Suprapubic skin (tissue), 4 donors: ENCODE data around the gene GDAP1L1. TPM values are rescaled to one million over a fixed set of nuclear protein-coding genes. Genes with fewer than 3 reads are reported as not detected.
"Not testable (repeated sequence)": the region's sequence is repeated elsewhere in the genome, so short reads cannot be mapped to it uniquely, and the experiment has no call there.

ENCODE experiments used
- DNase-seq, 2 donors: peaks; one replicate each; pipeline ENCODE4 v3.0.0-alpha.2; 2019; ENCODE audit warnings: low spot score in 2 of 2
- H3K27ac ChIP-seq: fragments of 200-600 bp; sonication (generic); one replicate; pipeline ENCODE4 v1.5.1; 2019
- H3K27me3 ChIP-seq: fragments of 200-600 bp; sonication (generic); one replicate; pipeline ENCODE4 v1.5.1; 2019
- H3K36me3 ChIP-seq: fragments of 200-600 bp; sonication (generic); one replicate; pipeline ENCODE4 v1.5.1; 2019
- H3K4me1 ChIP-seq: fragments of 200-600 bp; sonication (generic); one replicate; pipeline ENCODE4 v1.5.1; 2019
- H3K4me3 ChIP-seq: fragments of 200-600 bp; sonication (generic); one replicate; pipeline ENCODE4 v1.5.1; 2019; ENCODE audit warnings: mild to moderate bottlenecking
- H3K9me3 ChIP-seq: fragments of 200-600 bp; sonication (generic); one replicate; pipeline ENCODE4 v1.5.1; 2019
- EP300 ChIP-seq: sonication (generic); formaldehyde crosslinking; IDR thresholded peaks from one replicate; pipeline ENCODE4 v1.6.1; 2017; ENCODE audit warnings: antibody characterized with exemption
- POLR2A ChIP-seq, 2 donors: fragments of 450-650 bp; IDR thresholded peaks; one replicate each; pipeline ENCODE4 v1.6.1; 2017; ENCODE audit warnings: antibody characterized with exemption in 2 of 2, mild to moderate bottlenecking in 2 of 2, moderate library complexity in 2 of 2
- POLR2AphosphoS5 ChIP-seq, 3 donors: sonication (generic); formaldehyde crosslinking; IDR thresholded peaks; one replicate each; pipeline ENCODE4 v1.6.1; 2017; ENCODE audit warnings: antibody characterized with exemption in 3 of 3
- WGBS: methylation state at CpG from one replicate; pipeline ENCODE4 v1.1.5; 2018; 5-methylcytosine and 5-hydroxymethylcytosine counted together
- total RNA-seq, 4 donors: library from RNA; depleted of rRNA; stranded (reverse); fragments of >200 nt; gene quantifications; one replicate each; pipeline ENCODE4 v1.1.0, GENCODE V29; 2016
- TF ChIP-seq, protein P1 (sequence below), 2 donors: fragments of 200-600 bp in 1 of 2; fragments of 450-650 bp in 1 of 2; sonication (generic) in 1 of 2; IDR thresholded peaks; one replicate each; pipeline ENCODE4 v1.5.1; 2016 to 2019; ENCODE audit warnings: antibody characterized with exemption in 2 of 2, mild to moderate bottlenecking in 1 of 2, moderate library complexity in 1 of 2

The GDAP1L1 gene
- total RNA-seq, 4 donors from 2014 or later: not detected

- TF ChIP-seq, protein P1, sequence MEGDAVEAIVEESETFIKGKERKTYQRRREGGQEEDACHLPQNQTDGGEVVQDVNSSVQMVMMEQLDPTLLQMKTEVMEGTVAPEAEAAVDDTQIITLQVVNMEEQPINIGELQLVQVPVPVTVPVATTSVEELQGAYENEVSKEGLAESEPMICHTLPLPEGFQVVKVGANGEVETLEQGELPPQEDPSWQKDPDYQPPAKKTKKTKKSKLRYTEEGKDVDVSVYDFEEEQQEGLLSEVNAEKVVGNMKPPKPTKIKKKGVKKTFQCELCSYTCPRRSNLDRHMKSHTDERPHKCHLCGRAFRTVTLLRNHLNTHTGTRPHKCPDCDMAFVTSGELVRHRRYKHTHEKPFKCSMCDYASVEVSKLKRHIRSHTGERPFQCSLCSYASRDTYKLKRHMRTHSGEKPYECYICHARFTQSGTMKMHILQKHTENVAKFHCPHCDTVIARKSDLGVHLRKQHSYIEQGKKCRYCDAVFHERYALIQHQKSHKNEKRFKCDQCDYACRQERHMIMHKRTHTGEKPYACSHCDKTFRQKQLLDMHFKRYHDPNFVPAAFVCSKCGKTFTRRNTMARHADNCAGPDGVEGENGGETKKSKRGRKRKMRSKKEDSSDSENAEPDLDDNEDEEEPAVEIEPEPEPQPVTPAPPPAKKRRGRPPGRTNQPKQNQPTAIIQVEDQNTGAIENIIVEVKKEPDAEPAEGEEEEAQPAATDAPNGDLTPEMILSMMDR (IDR thresholded peaks at IDR 0.05): no peak
- TF ChIP-seq EP300 (no peak), POLR2AphosphoS5 (IDR thresholded peaks at IDR 0.05) (no peak), POLR2A (IDR thresholded peaks at IDR 0.05) (no peak)
- Histone ChIP-seq H3K4me1 (no peaks in the 10 kb centered on the region), H3K4me3 (no peak overlapping the region), H3K27ac (no peak overlapping the region), H3K9me3 (no peaks in the 10 kb centered on the region), H3K27me3 (no peaks in the 10 kb centered on the region), H3K36me3 (peaks cover 3% of the 10 kb centered on the region)
- WGBS: 94% methylated on average over 3 of the region's 3 CpGs
- DNase-seq: no peak
Observed at GRCh38 chr20:44288252-44288651, 41.1 kb downstream of the GDAP1L1 start.

- H3K27me3 ChIP-seq: no peaks in the 10 kb centered on the region
- H3K4me1 ChIP-seq: no peaks in the 10 kb centered on the region
- peaks cover 3% of the 10 kb centered on the region for H3K36me3 ChIP-seq
- no peak for DNase-seq
- H3K9me3 ChIP-seq: no peaks in the 10 kb centered on the region
- WGBS: 92% methylated on average over 7 of the region's 7 CpGs
- TF ChIP-seq POLR2A (IDR thresholded peaks at IDR 0.05) (no peak), POLR2AphosphoS5 (IDR thresholded peaks at IDR 0.05) (no peak), EP300 (no peak)
- TF ChIP-seq, protein P1 (IDR thresholded peaks at IDR 0.05): no peak
- H3K27ac ChIP-seq: no peak overlapping the region
- H3K4me3 ChIP-seq: no peak overlapping the region
Observed at GRCh38 chr20:44291754-44292153, 44.6 kb downstream of the GDAP1L1 start.

- Histone ChIP-seq H3K27me3 (no peaks in the 10 kb centered on the region), H3K4me1 (no peaks in the 10 kb centered on the region), H3K4me3 (no peak overlapping the region), H3K9me3 (no peaks in the 10 kb centered on the region), H3K36me3 (no peaks in the 10 kb centered on the region), H3K27ac (no peak overlapping the region)
- 81% methylated on average over 7 of the region's 7 CpGs for WGBS
- DNase-seq: no peak
- TF ChIP-seq EP300 (no peak), POLR2AphosphoS5 (IDR thresholded peaks at IDR 0.05) (no peak), POLR2A (IDR thresholded peaks at IDR 0.05) (no peak)
- TF ChIP-seq, protein P1 (IDR thresholded peaks at IDR 0.05): no peak
Observed at GRCh38 chr20:44296011-44296410, 48.9 kb downstream of the GDAP1L1 start.

GRCh38 chr20:44297721-44298120 is 50.6 kb downstream of the GDAP1L1 start:
- DNase-seq: peak in 1 of 2 donors; percentile 23
- Histone ChIP-seq H3K4me3 (no peak overlapping the region), H3K4me1 (no peaks in the 10 kb centered on the region), H3K9me3 (no peaks in the 10 kb centered on the region), H3K27me3 (no peaks in the 10 kb centered on the region), H3K36me3 (no peaks in the 10 kb centered on the region), H3K27ac (no peak overlapping the region)
- WGBS: 90% methylated on average over 4 of the region's 4 CpGs
- TF ChIP-seq, protein P1 (IDR thresholded peaks at IDR 0.05): no peak
- no peak for TF ChIP-seq POLR2AphosphoS5 (IDR thresholded peaks at IDR 0.05)
- no peak for TF ChIP-seq POLR2A (IDR thresholded peaks at IDR 0.05)
- TF ChIP-seq EP300: no peak

- DNase-seq, H3K4me3 ChIP-seq, H3K27me3 ChIP-seq, H3K4me1 ChIP-seq, H3K9me3 ChIP-seq, H3K36me3 ChIP-seq, H3K27ac ChIP-seq: not testable (repeated sequence)
- 82% methylated on average over 26 of the region's 42 CpGs for WGBS
Observed at GRCh38 chr20:44299011-44299535, 52.0 kb downstream of the GDAP1L1 start.

GRCh38 chr20:44301285-44301684 is 54.2 kb downstream of the GDAP1L1 start:
- no peaks in the 10 kb centered on the region for H3K27me3 ChIP-seq
- H3K4me3 ChIP-seq: no peak overlapping the region
- no peak for TF ChIP-seq EP300
- no peak for TF ChIP-seq POLR2AphosphoS5 (IDR thresholded peaks at IDR 0.05)
- TF ChIP-seq POLR2A (IDR thresholded peaks at IDR 0.05): no peak
- TF ChIP-seq, protein P1 (IDR thresholded peaks at IDR 0.05): no peak
- DNase-seq: no peak
- H3K9me3 ChIP-seq: no peaks in the 10 kb centered on the region
- H3K27ac ChIP-seq: no peak overlapping the region
- no peaks in the 10 kb centered on the region for H3K4me1 ChIP-seq
- H3K36me3 ChIP-seq: peaks cover 2% of the 10 kb centered on the region
